ENCODE data around the gene EFNA4.

Gene EFNA4, protein sequence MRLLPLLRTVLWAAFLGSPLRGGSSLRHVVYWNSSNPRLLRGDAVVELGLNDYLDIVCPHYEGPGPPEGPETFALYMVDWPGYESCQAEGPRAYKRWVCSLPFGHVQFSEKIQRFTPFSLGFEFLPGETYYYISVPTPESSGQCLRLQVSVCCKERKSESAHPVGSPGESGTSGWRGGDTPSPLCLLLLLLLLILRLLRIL

DNA sequence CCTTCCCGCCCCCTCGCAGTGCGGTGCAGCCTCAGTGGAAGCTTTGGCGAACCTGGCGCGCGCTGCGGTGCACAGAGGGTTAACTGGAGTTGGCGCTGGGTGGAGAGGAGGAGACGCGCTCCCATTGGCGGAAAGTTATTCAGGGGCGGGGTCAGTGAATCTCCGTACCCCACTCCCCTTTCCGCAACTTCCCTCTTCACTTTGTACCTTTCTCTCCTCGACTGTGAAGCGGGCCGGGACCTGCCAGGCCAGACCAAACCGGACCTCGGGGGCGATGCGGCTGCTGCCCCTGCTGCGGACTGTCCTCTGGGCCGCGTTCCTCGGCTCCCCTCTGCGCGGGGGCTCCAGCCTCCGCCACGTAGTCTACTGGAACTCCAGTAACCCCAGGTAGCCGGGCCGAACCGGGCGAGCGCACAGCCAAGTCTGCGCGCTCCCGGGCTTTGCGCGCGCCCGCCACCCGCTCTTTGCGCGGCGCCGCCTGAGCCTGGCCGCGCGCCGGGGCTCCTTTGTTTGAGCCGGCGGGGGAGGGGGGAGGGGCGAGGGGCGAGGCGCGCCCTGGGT lies at the start of gene EFNA4:
Gene EFNA4, plus strand, starts transcription at position 191 of the 561 bp plus-strand sequence. Its CDS starts 84 bp downstream, at position 275.
- peak; percentile 87 for DNase-seq (ENCODE audit: insufficient read length, low spot score)
- TF ChIP-seq POLR2A (IDR thresholded peaks at IDR 0.05; ENCODE audit: low read depth, low read length) = peak; percentile 79
- FAIRE-seq = no peak

DNA sequence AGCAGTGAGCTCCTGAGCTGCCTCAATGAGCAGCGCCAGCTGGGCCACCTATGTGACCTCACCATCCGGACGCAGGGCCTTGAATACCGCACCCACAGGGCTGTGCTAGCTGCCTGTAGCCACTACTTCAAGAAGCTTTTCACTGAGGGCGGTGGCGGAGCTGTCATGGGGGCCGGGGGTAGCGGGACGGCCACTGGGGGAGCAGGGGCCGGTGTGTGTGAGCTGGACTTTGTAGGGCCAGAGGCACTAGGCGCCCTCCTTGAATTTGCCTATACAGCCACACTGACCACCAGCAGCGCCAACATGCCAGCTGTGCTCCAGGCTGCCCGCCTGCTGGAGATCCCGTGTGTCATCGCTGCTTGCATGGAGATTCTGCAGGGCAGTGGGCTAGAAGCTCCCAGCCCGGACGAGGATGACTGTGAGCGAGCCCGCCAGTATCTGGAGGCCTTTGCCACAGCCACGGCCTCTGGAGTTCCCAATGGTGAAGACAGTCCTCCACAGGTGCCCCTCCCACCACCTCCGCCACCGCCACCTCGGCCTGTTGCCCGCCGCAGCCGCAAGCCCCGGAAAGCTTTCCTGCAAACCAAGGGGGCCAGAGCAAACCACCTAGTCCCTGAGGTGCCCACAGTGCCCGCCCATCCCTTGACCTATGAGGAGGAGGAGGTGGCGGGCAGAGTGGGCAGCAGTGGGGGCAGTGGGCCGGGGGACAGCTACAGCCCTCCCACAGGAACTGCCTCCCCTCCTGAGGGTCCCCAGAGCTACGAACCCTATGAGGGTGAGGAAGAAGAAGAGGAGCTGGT lies 48.6 kb upstream of the EFNA4 start:
- DNase-seq (ENCODE audit: insufficient read length, low spot score) (no peak), FAIRE-seq (no peak)
- TF ChIP-seq POLR2A (IDR thresholded peaks at IDR 0.05; ENCODE audit: low read depth, low read length) = no peak

- no peak for DNase-seq (ENCODE audit: insufficient read length, low spot score)
- no peak for FAIRE-seq
- TF ChIP-seq POLR2A (IDR thresholded peaks at IDR 0.05; ENCODE audit: low read depth, low read length) = no peak
Measured at GRCh38 chr1:155015527-155016230, 47.9 kb upstream of the EFNA4 start.

DNA sequence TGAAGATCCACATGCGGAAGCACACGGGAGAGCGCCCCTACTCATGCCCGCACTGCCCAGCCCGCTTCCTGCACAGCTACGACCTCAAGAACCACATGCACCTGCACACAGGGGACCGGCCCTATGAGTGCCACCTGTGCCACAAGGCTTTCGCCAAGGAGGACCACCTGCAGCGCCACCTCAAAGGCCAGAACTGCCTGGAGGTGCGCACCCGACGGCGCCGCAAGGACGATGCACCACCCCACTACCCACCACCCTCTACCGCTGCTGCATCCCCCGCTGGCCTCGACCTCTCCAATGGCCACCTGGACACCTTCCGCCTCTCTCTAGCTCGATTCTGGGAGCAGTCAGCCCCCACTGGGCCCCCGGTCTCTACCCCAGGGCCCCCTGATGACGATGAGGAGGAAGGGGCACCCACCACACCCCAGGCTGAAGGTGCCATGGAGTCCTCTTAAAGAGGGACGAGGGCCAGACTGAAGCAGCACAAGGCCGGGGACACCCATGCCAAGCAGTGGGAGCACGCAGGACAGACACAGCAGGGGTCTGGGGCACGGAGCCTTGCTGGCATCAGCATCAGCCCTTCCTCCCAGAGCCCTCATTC lies 47.2 kb upstream of the EFNA4 start:
- no peak for FAIRE-seq
- DNase-seq (ENCODE audit: insufficient read length, low spot score) = no peak
- no peak for TF ChIP-seq POLR2A (IDR thresholded peaks at IDR 0.05; ENCODE audit: low read depth, low read length)

DNA sequence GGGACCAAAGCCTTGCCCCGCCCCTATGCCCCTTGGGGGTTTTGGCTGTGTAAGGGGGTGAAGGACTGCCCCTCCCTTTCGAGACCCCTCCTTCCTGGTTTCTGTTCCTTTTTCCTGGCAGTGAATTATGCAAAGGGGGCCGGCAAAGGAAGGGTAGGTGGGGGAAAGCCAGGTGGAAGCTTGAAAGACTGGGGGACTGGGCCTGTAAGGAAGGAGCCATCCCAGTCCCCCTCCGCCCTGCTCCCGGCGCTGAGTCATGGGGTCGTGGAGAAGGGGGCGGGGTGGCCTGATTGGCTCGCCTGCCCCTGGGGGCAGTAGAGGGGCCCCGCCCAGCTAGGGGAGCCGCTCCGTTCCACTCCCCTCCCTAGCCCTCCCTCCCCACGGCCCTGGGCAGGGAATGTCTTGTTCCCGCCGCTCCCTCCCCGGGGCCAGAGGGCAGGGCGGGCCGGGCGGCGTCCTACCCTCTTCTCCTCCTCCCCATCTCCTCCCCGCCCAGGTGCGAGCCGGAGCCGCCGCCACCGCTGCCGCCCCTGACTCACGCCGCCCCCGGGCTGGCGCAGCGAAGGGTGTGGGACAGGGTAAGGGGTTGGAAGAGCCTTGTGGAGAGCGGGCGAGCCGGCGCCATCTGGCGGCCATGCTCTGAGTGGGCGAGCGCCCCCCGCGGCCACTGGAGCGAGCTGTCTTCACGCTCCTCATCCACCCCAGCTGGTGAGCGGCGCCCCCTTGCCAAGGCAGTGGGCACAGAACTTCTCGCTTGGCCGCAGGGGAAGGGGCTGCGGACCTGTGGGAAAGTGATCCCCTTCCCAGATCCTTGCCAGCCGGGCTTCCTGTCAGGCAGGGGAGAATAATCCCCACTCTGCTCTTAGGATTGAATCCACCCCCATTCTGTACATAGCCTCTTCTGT lies 46.2 kb upstream of the EFNA4 start:
- no peak for TF ChIP-seq POLR2A (IDR thresholded peaks at IDR 0.05; ENCODE audit: low read depth, low read length)
- DNase-seq (ENCODE audit: insufficient read length, low spot score) = peak; percentile 90
- no peak for FAIRE-seq

GRCh38 chr1:155017946-155018316 lies 45.6 kb upstream of the EFNA4 start:
- no peak for FAIRE-seq
- DNase-seq (ENCODE audit: insufficient read length, low spot score) = no peak
- TF ChIP-seq POLR2A (IDR thresholded peaks at IDR 0.05; ENCODE audit: low read depth, low read length) = no peak

- no peak for FAIRE-seq
- TF ChIP-seq POLR2A (IDR thresholded peaks at IDR 0.05; ENCODE audit: low read depth, low read length) = no peak
- no peak for DNase-seq (ENCODE audit: insufficient read length, low spot score)
Measured at GRCh38 chr1:155018617-155019348, 44.8 kb upstream of the EFNA4 start.

DNA sequence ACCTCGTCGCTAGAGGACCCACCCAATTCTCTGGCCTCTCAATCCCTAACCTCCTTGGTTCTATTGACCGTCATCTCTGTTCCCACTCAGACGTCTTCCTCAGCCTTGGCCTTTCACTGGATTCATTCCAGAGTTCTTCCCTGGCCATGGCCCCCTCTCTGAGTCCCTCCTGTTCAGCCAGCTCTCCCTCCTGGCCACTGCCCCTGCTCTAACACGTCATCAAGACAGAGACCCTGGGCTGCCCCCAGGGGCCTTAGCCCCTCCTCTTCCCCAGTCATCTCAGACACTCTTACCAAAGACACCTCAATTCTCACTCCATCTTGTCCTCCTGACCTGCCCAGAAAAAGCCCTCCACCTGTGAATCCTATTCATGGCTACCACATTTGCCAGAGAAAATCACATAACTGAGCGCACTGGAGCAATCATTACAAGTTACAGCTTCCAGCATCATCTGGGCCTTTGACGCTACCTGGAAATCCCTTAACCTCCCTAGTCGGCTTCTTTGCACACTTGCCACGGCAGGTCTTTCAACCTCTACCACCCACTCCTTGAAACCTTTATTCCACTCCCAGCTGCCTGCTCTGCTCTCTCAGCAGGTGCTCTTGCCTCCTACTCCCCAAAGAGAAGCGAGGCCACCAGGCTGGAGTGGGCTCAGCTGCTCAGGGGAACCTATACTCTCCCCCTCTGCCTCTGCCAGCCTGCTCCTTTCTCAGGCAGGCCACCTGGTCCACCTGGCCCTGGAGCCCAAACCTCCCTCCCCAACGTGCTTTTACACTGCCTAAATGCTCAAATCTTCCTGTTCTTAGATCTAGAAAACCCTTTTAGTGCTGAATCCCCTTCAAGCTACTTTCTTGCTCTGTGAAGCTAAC lies 43.9 kb upstream of the EFNA4 start:
- DNase-seq (ENCODE audit: insufficient read length, low spot score) (no peak), FAIRE-seq (no peak)

GRCh38 chr1:155022136-155022926 lies 41.2 kb upstream of the EFNA4 start:
- TF ChIP-seq POLR2A (IDR thresholded peaks at IDR 0.05; ENCODE audit: low read depth, low read length) = no peak
- DNase-seq (ENCODE audit: insufficient read length, low spot score) = no peak

More for the DNA sequence above, 43.9 kb upstream of the EFNA4 start:
- no peak for TF ChIP-seq POLR2A (IDR thresholded peaks at IDR 0.05; ENCODE audit: low read depth, low read length)

DNA sequence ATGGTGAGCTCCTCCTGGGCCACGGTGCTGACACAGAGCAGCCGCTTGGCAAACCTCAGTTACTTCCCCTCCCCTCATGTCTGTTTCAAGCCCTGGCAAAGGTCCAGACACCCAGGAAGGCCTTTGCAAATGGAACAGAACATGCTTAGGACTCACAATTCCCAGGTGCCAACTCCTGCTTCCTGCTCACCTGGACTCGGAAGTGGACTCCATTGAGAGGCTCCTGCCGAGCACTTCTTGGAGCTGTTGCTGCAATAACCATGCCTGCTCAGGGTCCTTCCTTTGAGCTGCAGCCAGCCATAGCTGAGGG lies 40.7 kb upstream of the EFNA4 start:
- no peak for FAIRE-seq
- no peak for DNase-seq (ENCODE audit: insufficient read length, low spot score)
- TF ChIP-seq POLR2A (IDR thresholded peaks at IDR 0.05; ENCODE audit: low read depth, low read length) = no peak

More at GRCh38 chr1:155022136-155022926, 41.2 kb upstream of the EFNA4 start:
- no peak for FAIRE-seq

DNA sequence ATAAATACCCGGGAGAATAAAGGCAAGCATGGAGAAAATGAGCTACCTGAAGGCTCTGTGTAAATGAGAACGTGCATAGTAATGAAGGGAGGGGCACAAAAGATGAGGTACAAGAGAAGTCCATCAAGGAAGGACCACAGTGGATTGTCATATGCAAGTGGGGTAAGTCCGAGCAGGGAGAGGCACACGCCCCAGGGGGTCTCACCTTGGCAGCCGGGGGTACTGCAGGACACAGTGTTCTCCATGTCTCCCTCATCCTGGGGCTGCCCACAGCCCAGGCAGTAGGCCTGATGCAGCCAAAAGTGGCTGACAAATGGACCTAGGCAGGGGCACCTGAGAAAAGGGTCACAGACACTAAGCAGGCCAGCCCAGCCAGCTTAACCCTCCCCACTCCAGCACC lies 39.9 kb upstream of the EFNA4 start:
- no peak for TF ChIP-seq POLR2A (IDR thresholded peaks at IDR 0.05; ENCODE audit: low read depth, low read length)
- DNase-seq (ENCODE audit: insufficient read length, low spot score) (no peak), FAIRE-seq (no peak)
